ENCODE measurements around the gene ESR1. TPM values are rescaled to one million over a fixed set of nuclear protein-coding genes. Genes with fewer than 3 reads are reported as not detected.

ESR1 gene
- total RNA-seq, 1 experiment from 2014 or later: not detected

- no peaks in the 10 kb centered on the region for H4K20me1 ChIP-seq (ENCODE audit: control insufficient read depth, insufficient read depth, insufficient read length)
- WGBS (ENCODE audit: extremely low coverage, insufficient read length, low lambda C conversion rate): no CpG with 5 or more reads among the region's 4 CpGs
- H3K9ac ChIP-seq (ENCODE audit: extremely low read depth, insufficient read length, low read length): no peak overlapping the region
- no peak overlapping the region for H4K8ac ChIP-seq (replicated peaks; ENCODE audit: insufficient read length, low read depth, low read length)
- Mint-ChIP-seq H3K4me1 (no peaks in the 10 kb centered on the region), H3K27me3 (ENCODE audit: low read depth) (no peaks in the 10 kb centered on the region), H3K9me3 (peaks cover 2 to 5% of the 10 kb centered on the region in 2 experiments; a peak in 2 of 5 replicates), H3K4me3 (no peak overlapping the region), H3K27ac (no peak overlapping the region), H3K36me3 (ENCODE audit: insufficient read depth in 1 of 3, low read depth in 3 of 3) (peaks cover 0 to 4% (median 0%) of the 10 kb centered on the region in 3 experiments; a peak in 3 of 7 replicates)
- H3K79me2 ChIP-seq (ENCODE audit: insufficient read depth, low read length): no peaks in the 10 kb centered on the region
- H2BK15ac ChIP-seq (ENCODE audit: low read depth, low read length): no peak overlapping the region; the same call in 1 of the 2 replicates
- H2BK120ac ChIP-seq (ENCODE audit: low read depth, low read length, poor library complexity, severe bottlenecking): no peak overlapping the region
- no peak overlapping the region for H2BK12ac ChIP-seq (ENCODE audit: insufficient read length, low read depth, low read length)
- H2AK5ac ChIP-seq (ENCODE audit: insufficient read length, low read length): no peak overlapping the region
- no peak overlapping the region for H3K14ac ChIP-seq (ENCODE audit: insufficient read depth, low read length)
- no peak for DNase-seq
- no peak overlapping the region for H2BK5ac ChIP-seq (ENCODE audit: insufficient read length, low read length)
- no peak overlapping the region for H3T11ph ChIP-seq (ENCODE audit: low read length)
- H3K79me1 ChIP-seq (ENCODE audit: insufficient read depth, low read depth, low read length, poor library complexity, severe bottlenecking): no peaks in the 10 kb centered on the region
- TF ChIP-seq CTCF (conservative IDR thresholded peaks at IDR 0.05): no peak
- H3K9me3 ChIP-seq (ENCODE audit: control insufficient read depth, low read depth, low read length): no peaks in the 10 kb centered on the region
- H3K4me1 ChIP-seq (ENCODE audit: insufficient read depth, low read length): no peaks in the 10 kb centered on the region
- H3K4me2 ChIP-seq (ENCODE audit: insufficient read depth, insufficient read length, low read length): no peak overlapping the region
- no peak overlapping the region for H2AFZ ChIP-seq (ENCODE audit: low read length)
- no peak overlapping the region for H3K18ac ChIP-seq (ENCODE audit: insufficient read length, low read depth, low read length)
- H2BK20ac ChIP-seq (ENCODE audit: low read depth, low read length, poor library complexity, severe bottlenecking): no peak overlapping the region
- no peak overlapping the region for H4K5ac ChIP-seq (ENCODE audit: insufficient read length, low read depth, low read length)
- H3K27ac ChIP-seq (ENCODE audit: insufficient read length, low read depth, low read length): no peak overlapping the region
- H3K4ac ChIP-seq (ENCODE audit: low read depth, low read length): no peak overlapping the region
- H3K27me3 ChIP-seq (ENCODE audit: insufficient read depth, low read length): no peaks in the 10 kb centered on the region
- H3K23me2 ChIP-seq (ENCODE audit: insufficient read length, low read depth, low read length, poor library complexity, severe bottlenecking): no peaks in the 10 kb centered on the region
- H4K91ac ChIP-seq (ENCODE audit: insufficient read length, low read depth, low read length): no peak overlapping the region
- no peak overlapping the region for H3K56ac ChIP-seq (ENCODE audit: insufficient read length, low read depth, low read length)
- no peak overlapping the region for H3K23ac ChIP-seq (ENCODE audit: insufficient read length, low read depth, low read length)
Measured at GRCh38 chr6:152022303-152022702, 214.8 kb downstream of the ESR1 start.
